Left lung (tissue), 10 donors: ENCODE results near the gene ANKIB1. TPM values are rescaled to one million over a fixed set of nuclear protein-coding genes. Genes with fewer than 3 reads are reported as not detected.
A peak's percentile ranks its signal among the peaks of the same experiment; 100 is the strongest.
"Not testable (repeated sequence)": the region's sequence is repeated elsewhere in the genome, so short reads cannot be mapped to it uniquely, and the experiment has no call there.

ENCODE experiments used
- ATAC-seq: fragments of 200-7000 bp; cut with Tn5 transposase; one replicate; pipeline ENCODE4 v1.9.1; 2020; ENCODE audit warnings: moderate library complexity
- DNase-seq, 4 donors: peaks; one replicate each; pipeline ENCODE4 v3.0.0-alpha.2; 2013 to 2020
- H3K27ac ChIP-seq, 2 donors: fragments of 200-600 bp; sonication (generic) in 1 of 2; one replicate each; pipeline versions ENCODE4 v1.5.0 to v1.8.0; 2020 to 2021
- H3K27me3 ChIP-seq, 2 donors: fragments of 200-600 bp; sonication (generic) in 1 of 2; one replicate each; pipeline versions ENCODE4 v1.5.0 to v1.8.0; 2020 to 2021
- H3K36me3 ChIP-seq, 2 donors: fragments of 200-600 bp; sonication (generic) in 1 of 2; one replicate each; pipeline versions ENCODE4 v1.5.0 to v1.8.0; 2020 to 2021
- H3K4me1 ChIP-seq, 2 donors: fragments of 200-600 bp; one replicate each; pipeline ENCODE4 v1.8.0; 2021
- H3K4me3 ChIP-seq, 2 donors: fragments of 200-600 bp; sonication (generic) in 1 of 2; one replicate each; pipeline versions ENCODE4 v1.5.0 to v1.8.0; 2020 to 2021; ENCODE audit warnings: mild to moderate bottlenecking in 1 of 2
- H3K9me3 ChIP-seq, 2 donors: fragments of 200-600 bp; sonication (generic) in 1 of 2; one replicate each; pipeline versions ENCODE4 v1.5.0 to v1.8.0; 2020 to 2021
- CTCF ChIP-seq, 2 donors: fragments of 200-600 bp; sonication (generic) in 1 of 2; IDR thresholded peaks; one replicate each; pipeline versions ENCODE4 v1.5.0 to v1.8.0; 2021; ENCODE audit warnings: antibody characterized with exemption in 2 of 2
- intact Hi-C, 2 donors: fragments of 100-400 bp; cut with DNase I; formaldehyde crosslinking; loops; one replicate each; pipeline versions ENCODE4 v1.11.2 to v1.14.2; 2022
- polyA plus RNA-seq, 6 donors: library from polyadenylated mRNA; unstranded; fragments of 120-200 nt; gene quantifications; one replicate each; pipeline ENCODE4 v1.2.1, GENCODE V29; 2013; ENCODE audit not compliant: insufficient read length in 6 of 6
- total RNA-seq, 2 donors: library from RNA; stranded (reverse); fragmentation: NEBNext Ultra II Directional; extraction: Animal tissue kit (Norgen Biotek cat#: 25700); gene quantifications; one replicate each; pipeline ENCODE4 v1.2.1, GENCODE V29; 2021
- donor health status: DM: no; HTN: yes; CAD: no.
- donor health status: DM: no; HTN: no; CAD: no.

Gene ANKIB1
- total and polyA plus RNA-seq, 8 donors, result 41.4 to 57.3 (median 46.9) TPM

- Histone ChIP-seq H3K27me3 (no peaks in the 10 kb centered on the region), H3K4me3 (no peak overlapping the region), H3K4me1 (peaks cover 0 to 5% of the 10 kb centered on the region in 2 donors), H3K9me3 (no peaks in the 10 kb centered on the region), H3K36me3 (no peaks in the 10 kb centered on the region), H3K27ac (no peak overlapping the region)
- DNase-seq, result no peak
- ATAC-seq, result no peak
- intact Hi-C loops, result no loop called here
- no peak for TF ChIP-seq CTCF (IDR thresholded peaks at IDR 0.05)
Measured at GRCh38 chr7:92253251-92253650, 7.5 kb downstream of the ANKIB1 start.

- intact Hi-C loops, H3K36me3 ChIP-seq, H3K4me3 ChIP-seq, DNase-seq, H3K27me3 ChIP-seq, H3K4me1 ChIP-seq, ATAC-seq, H3K9me3 ChIP-seq: not testable (repeated sequence)
- peak overlapping the region in 1 of 2 donors; percentile 34 for H3K27ac ChIP-seq
Measured at GRCh38 chr7:92254800-92255199, 9.0 kb downstream of the ANKIB1 start.

- peak overlapping the region in 1 of 2 donors; percentile 34 for H3K27ac ChIP-seq
- no peak for TF ChIP-seq CTCF (IDR thresholded peaks at IDR 0.05)
- no peaks in the 10 kb centered on the region for H3K27me3 ChIP-seq
- no peak overlapping the region for H3K4me3 ChIP-seq
- H3K9me3 ChIP-seq, result no peaks in the 10 kb centered on the region
- ATAC-seq (peak; percentile 47), DNase-seq (no peak)
- intact Hi-C loops, result no loop called here
- no peaks in the 10 kb centered on the region for H3K4me1 ChIP-seq
- no peaks in the 10 kb centered on the region for H3K36me3 ChIP-seq
Measured at GRCh38 chr7:92255308-92255707, 9.5 kb downstream of the ANKIB1 start.

- peaks cover 0 to 9% of the 10 kb centered on the region in 2 donors for H3K9me3 ChIP-seq
- ATAC-seq (no peak), DNase-seq (no peak)
- H3K36me3 ChIP-seq, result no peaks in the 10 kb centered on the region
- intact Hi-C loops, result no loop called here
- no peak for TF ChIP-seq CTCF (IDR thresholded peaks at IDR 0.05)
- no peak overlapping the region for H3K27ac ChIP-seq
- no peak overlapping the region for H3K4me3 ChIP-seq
- no peaks in the 10 kb centered on the region for H3K4me1 ChIP-seq
- H3K27me3 ChIP-seq, result no peaks in the 10 kb centered on the region
Measured at GRCh38 chr7:92259062-92259461, 13.3 kb downstream of the ANKIB1 start.

GRCh38 chr7:92259610-92260247, 14.0 kb downstream of the ANKIB1 start:
- TF ChIP-seq CTCF (IDR thresholded peaks at IDR 0.05), result no peak
- no peaks in the 10 kb centered on the region for H3K36me3 ChIP-seq
- peaks cover 0 to 9% of the 10 kb centered on the region in 2 donors for H3K9me3 ChIP-seq
- no peak overlapping the region for H3K4me3 ChIP-seq
- no peaks in the 10 kb centered on the region for H3K27me3 ChIP-seq
- no peaks in the 10 kb centered on the region for H3K4me1 ChIP-seq
- DNase-seq (no peak), ATAC-seq (no peak)
- H3K27ac ChIP-seq, result no peak overlapping the region
- intact Hi-C loops, result no loop called here

- intact Hi-C loops, result no loop called here
- no peaks in the 10 kb centered on the region for H3K27me3 ChIP-seq
- no peak for TF ChIP-seq CTCF (IDR thresholded peaks at IDR 0.05)
- peaks cover 0 to 9% of the 10 kb centered on the region in 2 donors for H3K9me3 ChIP-seq
- H3K4me3 ChIP-seq, result no peak overlapping the region
- no peak overlapping the region for H3K27ac ChIP-seq
- H3K4me1 ChIP-seq, result no peaks in the 10 kb centered on the region
- DNase-seq (no peak), ATAC-seq (peak; percentile 89)
- no peaks in the 10 kb centered on the region for H3K36me3 ChIP-seq
Measured at GRCh38 chr7:92260248-92260781, 14.5 kb downstream of the ANKIB1 start.
